Activated CD8-positive, alpha-beta memory T cell treated with anti-CD3 and anti-CD28 coated beads for 36 hours (primary cell): ENCODE data around the gene PROB1. TPM values are rescaled to one million over a fixed set of nuclear protein-coding genes. Genes with fewer than 3 reads are reported as not detected.
"Not testable (repeated sequence)": the region's sequence is repeated elsewhere in the genome, so short reads cannot be mapped to it uniquely, and the experiment has no call there.

Experiments used
- CTCF ChIA-PET: fragments of 350-600 bp; sonication (Branson Sonifier 250); formaldehyde crosslinking; loops from one replicate; lab custom pipeline; 2021; ENCODE audit warnings: antibody characterized with exemption; lab: Charles Lee
- POLR2A ChIA-PET: fragments of 350-600 bp; sonication (Branson Sonifier 250); formaldehyde crosslinking; loops from one replicate; lab custom pipeline; 2021; ENCODE audit warnings: antibody characterized with exemption; lab: Charles Lee
- total RNA-seq, 2 experiments: library from RNA; stranded (reverse); gene quantifications; one replicate each; pipeline ENCODE4 v1.2.3, GENCODE V29; 2021

Gene PROB1
- total RNA-seq, 2 experiments from 2014 or later, result 8.2 to 8.9 TPM

GRCh38 chr5:139388198-139388821, 6.6 kb downstream of the PROB1 start:
- ChIA-PET CTCF (interaction anchor here (0.5 to 0.8 kb wide), 2 partner anchors 13 to 865 kb away, joined by 3 to 4 read pairs; no protein-coding TSS in a partner anchor), POLR2A (interaction anchor here (1.3 kb wide), 1 partner anchor 46 kb away, joined by 10 read pairs; the partner anchor contains the start of gene PAIP2)

- POLR2A ChIA-PET, result interaction anchor here (1.3 kb wide), 1 partner anchor 46 kb away, joined by 10 read pairs; the partner anchor contains the start of gene PAIP2
- CTCF ChIA-PET, result interaction anchor here (0.5 to 0.8 kb wide), 2 partner anchors 46 to 864 kb away, joined by 3 read pairs; partner anchors contain the start of gene PAIP2
Observed at GRCh38 chr5:139387611-139388197, 7.2 kb downstream of the PROB1 start.

GRCh38 chr5:139386956-139387355, 7.9 kb downstream of the PROB1 start:
- POLR2A ChIA-PET, result not testable (repeated sequence)
- CTCF ChIA-PET, result interaction anchor here (0.8 to 1.3 kb wide), 2 partner anchors 45 to 46 kb away, joined by 3 read pairs; partner anchors contain the start of gene PAIP2

GRCh38 chr5:139386050-139386438, 8.9 kb downstream of the PROB1 start:
- ChIA-PET POLR2A (no interaction called here), CTCF (interaction anchor here (1.3 kb wide), 1 partner anchor 45 kb away, joined by 3 read pairs; no protein-coding TSS in a partner anchor)

- POLR2A ChIA-PET, result no interaction called here
- CTCF ChIA-PET, result no interaction called here
Observed at GRCh38 chr5:139385061-139386049, 9.5 kb downstream of the PROB1 start.

- CTCF ChIA-PET, result no interaction called here
- POLR2A ChIA-PET, result no interaction called here
Observed at GRCh38 chr5:139384591-139385051, 10.3 kb downstream of the PROB1 start.

- ChIA-PET POLR2A (no interaction called here), CTCF (no interaction called here)
Observed at GRCh38 chr5:139383993-139384590, 10.8 kb downstream of the PROB1 start.

GRCh38 chr5:139383275-139383992, 11.5 kb downstream of the PROB1 start, which contains the start of gene SLC23A1:
Gene SLC23A1, minus strand, starts transcription at chr5:139383297. Its CDS starts 44 bp downstream, at chr5:139383253.
- CTCF ChIA-PET, result no interaction called here
- POLR2A ChIA-PET, result no interaction called here

- POLR2A ChIA-PET, result no interaction called here
- CTCF ChIA-PET, result no interaction called here
Observed at GRCh38 chr5:139382807-139383206, 12.1 kb downstream of the PROB1 start.

GRCh38 chr5:139381837-139382761, 12.8 kb downstream of the PROB1 start:
- CTCF ChIA-PET, result interaction anchor here (0.6 kb wide), 1 partner anchor 30 kb away, joined by 3 read pairs; no protein-coding TSS in a partner anchor
- POLR2A ChIA-PET, result no interaction called here

- ChIA-PET CTCF (interaction anchor here (0.6 to 1.4 kb wide), 2 partner anchors 12 to 22 kb away, joined by 3 to 4 read pairs; no protein-coding TSS in a partner anchor), POLR2A (no interaction called here)
Observed at GRCh38 chr5:139379626-139380449, 15.1 kb downstream of the PROB1 start.

- POLR2A ChIA-PET, result no interaction called here
- CTCF ChIA-PET, result interaction anchor here (0.9 to 1.4 kb wide), 2 partner anchors 13 to 38 kb away, joined by 3 to 4 read pairs; partner anchors contain the start of gene PAIP2
Observed at GRCh38 chr5:139378941-139379361, 16.0 kb downstream of the PROB1 start.

- ChIA-PET CTCF (interaction anchor here (0.9 kb wide), 1 partner anchor 37 kb away, joined by 3 read pairs; the partner anchor contains the start of gene PAIP2), POLR2A (no interaction called here)
Observed at GRCh38 chr5:139378101-139378825, 16.6 kb downstream of the PROB1 start.

- CTCF ChIA-PET, result interaction anchor here (1.3 kb wide), 1 partner anchor 26 kb away, joined by 4 read pairs; no protein-coding TSS in a partner anchor
Observed at GRCh38 chr5:139377226-139377625, 17.7 kb downstream of the PROB1 start.

GRCh38 chr5:139376364-139376763, 18.5 kb downstream of the PROB1 start:
- ChIA-PET POLR2A (no interaction called here), CTCF (interaction anchor here (1.3 kb wide), 1 partner anchor 26 kb away, joined by 4 read pairs; no protein-coding TSS in a partner anchor)

More at GRCh38 chr5:139377226-139377625, 17.7 kb downstream of the PROB1 start:
- POLR2A ChIA-PET, result no interaction called here
